Brain pericyte (primary cell): ENCODE data around the gene RIOK3.

Experiments used
- DNase-seq: peaks from one replicate; pipeline ENCODE4 v3.0.0-alpha.2; 2012; ENCODE audit warnings: low read depth, low spot score

The RIOK3 gene

GRCh38 chr18:23528580-23529472, 75.7 kb downstream of the RIOK3 start:
- no peak for DNase-seq

- DNase-seq = no peak
These were observed 76.5 kb downstream of the RIOK3 start for GRCh38 chr18:23529604-23530003.

- no peak for DNase-seq
These were observed 77.1 kb downstream of the RIOK3 start for GRCh38 chr18:23530195-23530594.

- no peak for DNase-seq
These were observed 78.8 kb downstream of the RIOK3 start for GRCh38 chr18:23531912-23532311.
